HG03039 (cell line): ENCODE measurements around the gene ATXN10.

ENCODE experiments used
- ATAC-seq: cut with Tn5 transposase; IDR thresholded peaks from one replicate; pipeline ENCODE4 v1.9.1; 2021; ENCODE audit warnings: mild to moderate bottlenecking, moderate library complexity; ENCODE audit not compliant: unreplicated experiment

ATXN10 gene

GRCh38 chr22:45887202-45888131 lies 215.8 kb downstream of the ATXN10 start:
- ATAC-seq: no peak

GRCh38 chr22:45888221-45889092 lies 216.8 kb downstream of the ATXN10 start:
- no peak for ATAC-seq

GRCh38 chr22:45889093-45889538 lies 217.5 kb downstream of the ATXN10 start:
- ATAC-seq: no peak

- no peak for ATAC-seq
These were observed 218.1 kb downstream of the ATXN10 start for GRCh38 chr22:45889539-45890350.

- ATAC-seq: no peak
These were observed 218.7 kb downstream of the ATXN10 start for GRCh38 chr22:45890351-45890635.

- ATAC-seq: no peak
These were observed 219.4 kb downstream of the ATXN10 start for GRCh38 chr22:45891021-45891421.

- no peak for ATAC-seq
These were observed 219.9 kb downstream of the ATXN10 start for GRCh38 chr22:45891471-45891995.

- no peak for ATAC-seq
These were observed 220.5 kb downstream of the ATXN10 start for GRCh38 chr22:45891996-45892621.

- no peak for ATAC-seq
These were observed 221.2 kb downstream of the ATXN10 start for GRCh38 chr22:45892681-45893461.

GRCh38 chr22:45893516-45893915 lies 221.9 kb downstream of the ATXN10 start:
- ATAC-seq: no peak
